Right lobe of liver (tissue), 6 donors: ENCODE measurements around the gene SRC. TPM values are rescaled to one million over a fixed set of nuclear protein-coding genes. Genes with fewer than 3 reads are reported as not detected.

ENCODE experiments used
- ATAC-seq, 4 donors: fragments of 200-7000 bp; cut with Tn5 transposase; one replicate each; pipeline ENCODE4 v1.9.1; 2020; ENCODE audit warnings: mild to moderate bottlenecking in 4 of 4, moderate library complexity in 4 of 4
- DNase-seq, 3 donors: peaks; one replicate each; pipeline ENCODE4 v3.0.0-alpha.2; 2020
- H3K27ac ChIP-seq, 3 donors: fragments of 200-600 bp; one replicate each; pipeline ENCODE4 v1.8.0; 2022
- H3K27me3 ChIP-seq, 2 donors: fragments of 200-600 bp; one replicate each; pipeline ENCODE4 v1.8.0; 2022
- H3K36me3 ChIP-seq, 4 donors: fragments of 200-600 bp; sonication (generic) in 1 of 4; one replicate each; pipeline versions ENCODE4 v1.5.1 to v1.8.0; 2017 to 2022; ENCODE audit warnings: control low read depth in 1 of 4
- H3K4me1 ChIP-seq, 4 donors: fragments of 200-600 bp; sonication (generic) in 1 of 4; one replicate each; pipeline versions ENCODE4 v1.5.1 to v1.8.0; 2017 to 2022; ENCODE audit warnings: control low read depth in 1 of 4
- H3K4me3 ChIP-seq, 3 donors: fragments of 200-600 bp; one replicate each; pipeline ENCODE4 v1.8.0; 2022
- H3K9me3 ChIP-seq, 4 donors: fragments of 200-600 bp; sonication (generic) in 1 of 4; one replicate each; pipeline versions ENCODE4 v1.5.1 to v1.8.0; 2017 to 2022; ENCODE audit warnings: control low read depth in 1 of 4
- CTCF ChIP-seq, 4 donors: fragments of 200-600 bp in 3 of 4; fragments of 450-650 bp in 1 of 4; IDR thresholded peaks; one replicate each; pipeline versions ENCODE4 v1.5.1 to v1.8.0; 2016 to 2022; ENCODE audit warnings: antibody characterized with exemption in 4 of 4, mild to moderate bottlenecking in 2 of 4
- POLR2A ChIP-seq: fragments of 450-650 bp; IDR thresholded peaks from one replicate; pipeline ENCODE4 v1.6.1; 2017; ENCODE audit warnings: antibody characterized with exemption, mild to moderate bottlenecking
- WGBS: methylation state at CpG from one replicate; pipeline ENCODE4 v1.1.6; 2018; ENCODE audit warnings: low coverage, low lambda C conversion rate; ENCODE audit not compliant: insufficient coverage; ENCODE audit errors: missing lambda C conversion rate; 5-methylcytosine and 5-hydroxymethylcytosine counted together
- intact Hi-C, 2 donors: fragments of 100-400 bp; cut with DNase I; formaldehyde crosslinking; loops; one replicate each; pipeline versions ENCODE4 v1.11.2 to v1.14.1; 2022
- total RNA-seq, 6 experiments: library from RNA; depleted of rRNA in 2 of 6; stranded (reverse); fragments of >200 nt in 2 of 6; fragmentation: NEBNext Ultra II Directional in 3 of 6; extraction: Animal tissue kit (Norgen Biotek cat#: 25700) in 3 of 6; gene quantifications; one replicate each; pipeline versions ENCODE4 v1.1.0 to v1.2.4, GENCODE V29; 2016 to 2023
- donor health status: DM: no; HTN: yes; CAD: no.
- donor health status: DM: no; HTN: no; CAD: no.
- donor health status: DM: no; HTN: no; CAD: no.
- donor health status: DM: no; HTN: yes; CAD: no.
- donor health status: DM: no; HTN: yes; CAD: no.

Gene SRC
- total RNA-seq, 6 experiments from 2014 or later: 3.1 to 17.3 (median 11.2) TPM

GRCh38 chr20:37343212-37343993, 2.5 kb upstream of the SRC start:
- ATAC-seq: peak in 1 of 4 donors; percentile 34
- intact Hi-C loops: no loop called here
- Histone ChIP-seq H3K36me3 (no peaks in the 10 kb centered on the region), H3K9me3 (no peaks in the 10 kb centered on the region), H3K27ac (no peak overlapping the region), H3K4me1 (peaks cover 0 to 12% (median 3%) of the 10 kb centered on the region in 4 donors), H3K27me3 (no peaks in the 10 kb centered on the region), H3K4me3 (no peak overlapping the region)
- TF ChIP-seq POLR2A (no peak), CTCF (IDR thresholded peaks at IDR 0.05) (no peak)
- no peak for DNase-seq
- WGBS: 49% methylated on average over 9 of the region's 12 CpGs

GRCh38 chr20:37343994-37344355, 2.0 kb upstream of the SRC start:
- intact Hi-C loops: no loop called here
- H3K9me3 ChIP-seq: no peaks in the 10 kb centered on the region
- DNase-seq: no peak
- no peaks in the 10 kb centered on the region for H3K36me3 ChIP-seq
- 62% methylated on average over 2 of the region's 4 CpGs for WGBS
- no peaks in the 10 kb centered on the region for H3K27me3 ChIP-seq
- H3K27ac ChIP-seq: peak overlapping the region in 1 of 3 donors; percentile 7
- ATAC-seq: no peak
- peaks cover 0 to 12% (median 3%) of the 10 kb centered on the region in 4 donors for H3K4me1 ChIP-seq
- TF ChIP-seq CTCF (IDR thresholded peaks at IDR 0.05): no peak
- TF ChIP-seq POLR2A: no peak
- H3K4me3 ChIP-seq: no peak overlapping the region

GRCh38 chr20:37344506-37345338, 1.2 kb upstream of the SRC start:
- H3K27ac ChIP-seq: peak overlapping the region in 1 of 3 donors; percentile 7
- H3K4me1 ChIP-seq: peaks cover 0 to 12% (median 3%) of the 10 kb centered on the region in 4 donors
- peak overlapping the region; percentile 57 to 67 (median 60) for H3K4me3 ChIP-seq

GRCh38 chr20:37346236-37346534, 245 bp downstream of the SRC start:
- TF ChIP-seq CTCF (IDR thresholded peaks at IDR 0.05): no peak
- TF ChIP-seq POLR2A: no peak
- Histone ChIP-seq H3K27me3 (no peaks in the 10 kb centered on the region), H3K27ac (peak overlapping the region; percentile 29 to 51 (median 36)), H3K9me3 (no peaks in the 10 kb centered on the region), H3K4me1 (peaks cover 0 to 12% (median 3%) of the 10 kb centered on the region in 4 donors), H3K36me3 (no peaks in the 10 kb centered on the region), H3K4me3 (peak overlapping the region; percentile 57 to 67 (median 60))
- intact Hi-C loops: no loop called here
- no peak for ATAC-seq
- no peak for DNase-seq
- no CpG with 5 or more reads among the region's 35 CpGs for WGBS

More at GRCh38 chr20:37344506-37345338, 1.2 kb upstream of the SRC start:
- DNase-seq: no peak
- 44% methylated on average over 7 of the region's 10 CpGs for WGBS
- ATAC-seq: peak in 3 of 4 donors; percentile 22 to 56 (median 55)
- no peaks in the 10 kb centered on the region for H3K9me3 ChIP-seq
- no peak for TF ChIP-seq CTCF (IDR thresholded peaks at IDR 0.05)
- TF ChIP-seq POLR2A: no peak
- H3K27me3 ChIP-seq: no peaks in the 10 kb centered on the region
- H3K36me3 ChIP-seq: no peaks in the 10 kb centered on the region
- intact Hi-C loops: no loop called here
